ENCODE measurements around the gene MMS19.

- TF ChIP-seq EZH2 (IDR thresholded peaks at IDR 0.05; ENCODE audit: low read depth): no peak
- TF ChIP-seq CTCF (conservative IDR thresholded peaks at IDR 0.05): no peak
Observed at GRCh38 chr10:97465982-97466381, 32.2 kb downstream of the MMS19 start.

Data from PC-9 (cell line).